Inferior parietal cortex (tissue), 1 donor: ENCODE data around the gene LRP1B.
A peak's percentile ranks its signal among the peaks of the same experiment; 100 is the strongest.

Source experiments
- DNase-seq: peaks from one replicate; pipeline ENCODE4 v3.0.0-alpha.2; 2016; ENCODE audit errors: extremely low spot score

LRP1B gene

GRCh38 chr2:142131010-142131669 lies at the start of gene LRP1B:
Gene LRP1B, minus strand, starts transcription at chr2:142131016. Its CDS starts 287 bp downstream, at chr2:142130729.
- peak; percentile 66 for DNase-seq

- no peak for DNase-seq
These were observed 48.9 kb upstream of the LRP1B start for GRCh38 chr2:142179686-142180085.

- DNase-seq = no peak
These were observed 47.8 kb upstream of the LRP1B start for GRCh38 chr2:142178604-142179003.

GRCh38 chr2:142176941-142177340 lies 46.1 kb upstream of the LRP1B start:
- DNase-seq = no peak

GRCh38 chr2:142175813-142176338 lies 45.1 kb upstream of the LRP1B start:
- DNase-seq = no peak

GRCh38 chr2:142174176-142174575 lies 43.4 kb upstream of the LRP1B start:
- no peak for DNase-seq

GRCh38 chr2:142170847-142171246 lies 40.0 kb upstream of the LRP1B start:
- no peak for DNase-seq

- no peak for DNase-seq
These were observed 35.0 kb upstream of the LRP1B start for GRCh38 chr2:142165790-142166189.

- no peak for DNase-seq
These were observed 22.8 kb upstream of the LRP1B start for GRCh38 chr2:142153601-142154000.

- no peak for DNase-seq
These were observed 19.6 kb upstream of the LRP1B start for GRCh38 chr2:142150453-142150852.

GRCh38 chr2:142144547-142144946 lies 13.7 kb upstream of the LRP1B start:
- no peak for DNase-seq

GRCh38 chr2:142142595-142142994 lies 11.8 kb upstream of the LRP1B start:
- DNase-seq = no peak

- DNase-seq = peak; percentile 77
These were observed 9.6 kb upstream of the LRP1B start for GRCh38 chr2:142140434-142140845.

- no peak for DNase-seq
These were observed 8.6 kb upstream of the LRP1B start for GRCh38 chr2:142139384-142139783.

GRCh38 chr2:142136571-142136970 lies 5.8 kb upstream of the LRP1B start:
- DNase-seq = no peak

GRCh38 chr2:142134911-142135310 lies 4.1 kb upstream of the LRP1B start:
- DNase-seq = peak; percentile 9

- no peak for DNase-seq
These were observed 456 bp downstream of the LRP1B start for GRCh38 chr2:142130111-142131009.

GRCh38 chr2:142128105-142128504 lies 2.7 kb downstream of the LRP1B start:
- DNase-seq = no peak

GRCh38 chr2:142127248-142127647 lies 3.6 kb downstream of the LRP1B start:
- DNase-seq = no peak

- DNase-seq = no peak
These were observed 6.1 kb downstream of the LRP1B start for GRCh38 chr2:142124706-142125105.

GRCh38 chr2:142119347-142119746 lies 11.5 kb downstream of the LRP1B start:
- DNase-seq = no peak

- DNase-seq = no peak
These were observed 18.0 kb downstream of the LRP1B start for GRCh38 chr2:142112757-142113221.
